Measurements from ENCODE around the gene FLNB.

FLNB gene

DNA sequence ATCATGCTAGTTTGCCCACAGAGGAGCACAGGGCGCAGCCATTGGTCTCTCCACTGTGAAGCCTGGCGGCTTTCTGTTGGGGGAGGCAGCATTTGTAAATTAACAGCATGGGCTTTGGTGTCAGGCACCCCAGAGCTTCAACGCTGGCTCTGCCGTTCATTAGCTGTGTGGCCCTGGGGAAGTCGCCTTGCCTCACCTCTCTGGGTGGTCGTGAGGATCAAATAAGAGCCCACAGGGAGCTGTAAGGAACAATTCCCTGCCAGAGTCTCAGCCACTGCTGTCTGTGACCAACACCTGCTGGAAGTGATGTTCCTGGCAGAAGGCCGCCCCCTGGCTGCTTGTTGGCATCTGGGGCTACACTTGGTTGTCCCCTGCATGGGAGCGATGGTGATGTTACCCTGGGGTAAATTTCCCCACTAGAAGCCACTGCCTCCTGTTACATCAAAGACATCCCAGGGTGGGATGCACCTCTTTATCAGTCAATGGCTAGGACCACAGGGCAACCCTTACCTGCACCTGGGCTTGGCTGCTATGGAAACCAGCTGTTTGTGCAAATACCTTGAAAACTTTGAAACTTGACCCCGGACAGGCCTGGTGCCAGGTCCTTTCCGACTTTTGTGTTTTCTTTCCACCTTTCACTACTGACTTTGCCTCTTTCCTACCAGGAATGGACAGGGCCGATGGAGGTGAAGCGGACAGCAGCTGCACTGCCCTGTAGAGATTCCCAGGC, 165.6 kb downstream of the FLNB start:
- Histone ChIP-seq H3K4me1 (ENCODE audit: control insufficient read depth in 2 of 2, insufficient read depth in 1 of 2, low read depth in 1 of 2, low read length in 2 of 2) (peaks cover 10 to 13% of the 10 kb centered on the region in 2 donors), H3K4me2 (ENCODE audit: insufficient read depth, low read length, poor library complexity, severe bottlenecking) (no peak overlapping the region), H4K8ac (ENCODE audit: low read depth, low read length) (no peak overlapping the region), H4K91ac (ENCODE audit: low read depth, low read length, poor library complexity) (no peak overlapping the region), H3K4me3 (ENCODE audit: low read length in 2 of 2) (no peak overlapping the region), H3K9ac (ENCODE audit: low read depth, low read length, poor library complexity) (no peak overlapping the region), H3K79me1 (ENCODE audit: low read depth, low read length) (no peaks in the 10 kb centered on the region), H3K23ac (ENCODE audit: low read depth, low read length, poor library complexity) (no peak overlapping the region), H3K36me3 (replicated peaks in 1 of 2; ENCODE audit: control insufficient read depth in 2 of 2, insufficient read depth in 2 of 2, low read length in 2 of 2) (peaks cover 0 to 14% of the 10 kb centered on the region in 2 donors), H2BK15ac (ENCODE audit: low read length) (no peak overlapping the region), H2BK12ac (ENCODE audit: low read length) (no peak overlapping the region), H3K9me3 (replicated peaks in 1 of 2; ENCODE audit: control insufficient read depth in 2 of 2, insufficient read depth in 1 of 2, low read depth in 1 of 2, low read length in 2 of 2) (no peaks in the 10 kb centered on the region), H2BK120ac (ENCODE audit: low read depth, low read length) (no peak overlapping the region), H3K27ac (replicated peaks; ENCODE audit: low read length) (no peak overlapping the region), H2AFZ (ENCODE audit: low read length) (no peak overlapping the region), H2AK5ac (ENCODE audit: low read depth, low read length) (no peak overlapping the region), H3K18ac (ENCODE audit: low read length) (peak overlapping the region; percentile 32), H3K4ac (ENCODE audit: low read length) (no peak overlapping the region), H3K14ac (ENCODE audit: low read length) (no peak overlapping the region), H3K27me3 (ENCODE audit: control insufficient read depth in 3 of 3, insufficient read depth in 3 of 3, low read depth in 1 of 3, low read length in 3 of 3) (peaks cover 0 to 8% (median 3%) of the 10 kb centered on the region in 3 experiments), H2BK5ac (ENCODE audit: low read length) (no peak overlapping the region)
- WGBS, 2 donors (ENCODE audit: extremely low coverage in 2 of 2, insufficient read length in 2 of 2, insufficient replicate concordance in 1 of 2): no CpG with 5 or more reads among the region's 12 CpGs
- DNase-seq (ENCODE audit: low spot score): no peak

DNA sequence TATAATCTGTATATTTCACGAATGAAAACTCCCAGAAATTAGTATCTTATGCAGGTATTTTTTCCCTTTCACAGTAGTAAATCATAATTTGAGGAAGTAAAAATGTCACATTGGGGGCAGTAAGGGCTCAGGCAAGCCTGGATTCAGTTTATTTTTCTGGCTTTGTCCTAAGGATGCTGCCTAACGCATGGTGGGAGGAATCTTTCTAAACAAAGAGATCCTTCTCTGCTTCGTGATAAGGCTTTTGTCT, 166.9 kb downstream of the FLNB start:
- H3K4me3 ChIP-seq (ENCODE audit: low read length in 2 of 2): no peak overlapping the region
- H3K4me1 ChIP-seq (ENCODE audit: control insufficient read depth in 2 of 2, insufficient read depth in 1 of 2, low read depth in 1 of 2, low read length in 2 of 2): peaks cover 10 to 13% of the 10 kb centered on the region in 2 donors
- H2BK12ac ChIP-seq (ENCODE audit: low read length): no peak overlapping the region
- no peak overlapping the region for H3K4me2 ChIP-seq (ENCODE audit: insufficient read depth, low read length, poor library complexity, severe bottlenecking)
- H3K27ac ChIP-seq (replicated peaks; ENCODE audit: low read length): no peak overlapping the region
- H3K79me1 ChIP-seq (ENCODE audit: low read depth, low read length): no peaks in the 10 kb centered on the region
- H3K23ac ChIP-seq (ENCODE audit: low read depth, low read length, poor library complexity): no peak overlapping the region
- H3K4ac ChIP-seq (ENCODE audit: low read length): no peak overlapping the region
- no peak overlapping the region for H2BK120ac ChIP-seq (ENCODE audit: low read depth, low read length)
- WGBS, 2 donors (ENCODE audit: extremely low coverage in 2 of 2, insufficient read length in 2 of 2, insufficient replicate concordance in 1 of 2): no CpG with 5 or more reads among the region's 3 CpGs
- DNase-seq (ENCODE audit: low spot score): no peak
- no peak overlapping the region for H2BK5ac ChIP-seq (ENCODE audit: low read length)
- peaks cover 0 to 14% (median 3%) of the 10 kb centered on the region in 3 experiments for H3K27me3 ChIP-seq (ENCODE audit: control insufficient read depth in 3 of 3, insufficient read depth in 3 of 3, low read depth in 1 of 3, low read length in 3 of 3)
- no peak overlapping the region for H3K14ac ChIP-seq (ENCODE audit: low read length)
- no peak overlapping the region for H4K91ac ChIP-seq (ENCODE audit: low read depth, low read length, poor library complexity)
- peaks cover 0 to 6% of the 10 kb centered on the region in 2 donors for H3K36me3 ChIP-seq (replicated peaks in 1 of 2; ENCODE audit: control insufficient read depth in 2 of 2, insufficient read depth in 2 of 2, low read length in 2 of 2)
- H3K9ac ChIP-seq (ENCODE audit: low read depth, low read length, poor library complexity): no peak overlapping the region
- H2AK5ac ChIP-seq (ENCODE audit: low read depth, low read length): no peak overlapping the region
- H4K8ac ChIP-seq (ENCODE audit: low read depth, low read length): no peak overlapping the region
- H2BK15ac ChIP-seq (ENCODE audit: low read length): no peak overlapping the region
- H2AFZ ChIP-seq (ENCODE audit: low read length): peak overlapping the region; percentile 77
- no peaks in the 10 kb centered on the region for H3K9me3 ChIP-seq (replicated peaks in 1 of 2; ENCODE audit: control insufficient read depth in 2 of 2, insufficient read depth in 1 of 2, low read depth in 1 of 2, low read length in 2 of 2)
- no peak overlapping the region for H3K18ac ChIP-seq (ENCODE audit: low read length)

DNA sequence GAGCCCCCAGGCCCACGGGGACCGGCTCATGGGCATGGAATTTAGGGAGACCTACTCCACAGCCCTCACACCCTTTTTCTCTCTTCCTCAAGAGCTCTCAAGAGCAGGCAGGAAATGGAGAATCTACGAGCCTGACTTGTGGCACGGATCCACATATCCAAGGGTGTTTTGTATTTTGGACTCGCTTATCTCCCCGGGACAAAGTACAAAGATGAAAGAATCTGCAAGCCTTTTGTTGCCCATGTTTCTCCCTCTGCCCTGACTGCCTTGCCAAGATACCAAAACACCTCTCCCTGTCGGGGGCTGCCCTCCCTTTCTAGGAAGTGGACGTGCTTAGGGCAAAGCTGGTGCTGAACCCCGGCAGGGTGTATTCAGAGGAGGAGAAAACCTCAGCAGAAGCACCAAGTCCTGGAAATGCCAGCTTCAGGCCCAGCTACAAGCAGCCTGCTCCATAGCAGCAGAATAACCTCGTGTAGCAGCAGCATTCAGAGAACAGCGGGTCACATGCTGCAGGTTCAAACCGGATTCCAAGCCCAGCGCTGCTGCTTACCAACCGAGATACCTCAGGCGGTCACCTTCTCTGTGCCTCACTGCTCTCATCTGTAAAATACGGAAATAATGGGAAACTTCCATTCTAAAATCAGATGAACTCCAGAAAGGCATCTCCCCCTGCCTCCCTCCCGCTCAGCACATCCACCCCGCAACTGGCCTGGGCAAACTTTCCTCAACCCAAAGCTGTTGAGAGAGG, 167.4 kb downstream of the FLNB start:
- H3K79me1 ChIP-seq (ENCODE audit: low read depth, low read length): no peaks in the 10 kb centered on the region
- H3K9ac ChIP-seq (ENCODE audit: low read depth, low read length, poor library complexity): no peak overlapping the region
- no peak overlapping the region for H3K4me2 ChIP-seq (ENCODE audit: insufficient read depth, low read length, poor library complexity, severe bottlenecking)
- no peak overlapping the region for H3K14ac ChIP-seq (ENCODE audit: low read length)
- WGBS, 2 donors (ENCODE audit: extremely low coverage in 2 of 2, insufficient read length in 2 of 2, insufficient replicate concordance in 1 of 2): no CpG with 5 or more reads among the region's 18 CpGs
- H3K27ac ChIP-seq (replicated peaks; ENCODE audit: low read length): peak overlapping the region; percentile 4
- no peak overlapping the region for H2BK15ac ChIP-seq (ENCODE audit: low read length)
- H3K36me3 ChIP-seq (replicated peaks in 1 of 2; ENCODE audit: control insufficient read depth in 2 of 2, insufficient read depth in 2 of 2, low read length in 2 of 2): peaks cover 0 to under 1% of the 10 kb centered on the region in 2 donors
- H3K4me3 ChIP-seq (ENCODE audit: low read length in 2 of 2): no peak overlapping the region
- H3K4me1 ChIP-seq (ENCODE audit: control insufficient read depth in 2 of 2, insufficient read depth in 1 of 2, low read depth in 1 of 2, low read length in 2 of 2): peaks cover 10 to 13% of the 10 kb centered on the region in 2 donors
- no peak overlapping the region for H2BK5ac ChIP-seq (ENCODE audit: low read length)
- peak overlapping the region; percentile 77 for H2AFZ ChIP-seq (ENCODE audit: low read length)
- H3K18ac ChIP-seq (ENCODE audit: low read length): peak overlapping the region; percentile 22
- H2BK120ac ChIP-seq (ENCODE audit: low read depth, low read length): no peak overlapping the region
- H3K9me3 ChIP-seq (replicated peaks in 1 of 2; ENCODE audit: control insufficient read depth in 2 of 2, insufficient read depth in 1 of 2, low read depth in 1 of 2, low read length in 2 of 2): no peaks in the 10 kb centered on the region
- peaks cover 0 to 18% (median 3%) of the 10 kb centered on the region in 3 experiments for H3K27me3 ChIP-seq (ENCODE audit: control insufficient read depth in 3 of 3, insufficient read depth in 3 of 3, low read depth in 1 of 3, low read length in 3 of 3)
- no peak overlapping the region for H2AK5ac ChIP-seq (ENCODE audit: low read depth, low read length)
- H2BK12ac ChIP-seq (ENCODE audit: low read length): no peak overlapping the region
- H3K4ac ChIP-seq (ENCODE audit: low read length): no peak overlapping the region
- H4K8ac ChIP-seq (ENCODE audit: low read depth, low read length): no peak overlapping the region
- H4K91ac ChIP-seq (ENCODE audit: low read depth, low read length, poor library complexity): no peak overlapping the region
- H3K23ac ChIP-seq (ENCODE audit: low read depth, low read length, poor library complexity): no peak overlapping the region
- DNase-seq (ENCODE audit: low spot score): no peak

DNA sequence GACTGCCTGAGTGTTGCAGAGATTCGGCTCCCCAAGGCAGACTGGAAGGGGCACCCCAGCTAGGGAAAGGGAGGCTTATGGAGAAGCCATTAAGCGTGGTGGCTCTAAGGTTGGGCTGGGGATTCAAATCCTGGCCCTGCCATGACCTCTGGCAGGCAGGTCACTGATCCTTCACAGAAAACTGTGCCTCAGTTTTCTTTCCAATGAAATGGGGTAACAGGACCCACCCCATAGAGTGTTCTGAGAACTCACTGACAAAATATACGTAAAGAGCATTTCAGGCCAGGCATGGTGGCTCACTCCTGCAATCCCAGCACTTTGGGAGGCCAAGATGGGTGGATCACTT, 167.9 kb downstream of the FLNB start:
- no peak overlapping the region for H4K8ac ChIP-seq (ENCODE audit: low read depth, low read length)
- no peak overlapping the region for H3K27ac ChIP-seq (replicated peaks; ENCODE audit: low read length)
- H3K9ac ChIP-seq (ENCODE audit: low read depth, low read length, poor library complexity): no peak overlapping the region

More for the DNA sequence above, 167.9 kb downstream of the FLNB start:
- no peak overlapping the region for H3K4me2 ChIP-seq (ENCODE audit: insufficient read depth, low read length, poor library complexity, severe bottlenecking)
- no peak overlapping the region for H2AK5ac ChIP-seq (ENCODE audit: low read depth, low read length)
- no peak for DNase-seq (ENCODE audit: low spot score)
- peaks cover 10 to 13% of the 10 kb centered on the region in 2 donors for H3K4me1 ChIP-seq (ENCODE audit: control insufficient read depth in 2 of 2, insufficient read depth in 1 of 2, low read depth in 1 of 2, low read length in 2 of 2)
- no peak overlapping the region for H3K18ac ChIP-seq (ENCODE audit: low read length)
- H4K91ac ChIP-seq (ENCODE audit: low read depth, low read length, poor library complexity): no peak overlapping the region
- H3K27me3 ChIP-seq (ENCODE audit: control insufficient read depth in 3 of 3, insufficient read depth in 3 of 3, low read depth in 1 of 3, low read length in 3 of 3): peaks cover 0 to 23% (median 3%) of the 10 kb centered on the region in 3 experiments
- H3K9me3 ChIP-seq (replicated peaks in 1 of 2; ENCODE audit: control insufficient read depth in 2 of 2, insufficient read depth in 1 of 2, low read depth in 1 of 2, low read length in 2 of 2): no peaks in the 10 kb centered on the region
- no peak overlapping the region for H3K4me3 ChIP-seq (ENCODE audit: low read length in 2 of 2)
- no peak overlapping the region for H2BK5ac ChIP-seq (ENCODE audit: low read length)
- no peak overlapping the region for H3K14ac ChIP-seq (ENCODE audit: low read length)
- no CpG with 5 or more reads among the region's 3 CpGs for WGBS, 2 donors (ENCODE audit: extremely low coverage in 2 of 2, insufficient read length in 2 of 2, insufficient replicate concordance in 1 of 2)
- H2AFZ ChIP-seq (ENCODE audit: low read length): peak overlapping the region; percentile 77
- H3K23ac ChIP-seq (ENCODE audit: low read depth, low read length, poor library complexity): no peak overlapping the region
- no peak overlapping the region for H2BK15ac ChIP-seq (ENCODE audit: low read length)
- no peaks in the 10 kb centered on the region for H3K36me3 ChIP-seq (replicated peaks in 1 of 2; ENCODE audit: control insufficient read depth in 2 of 2, insufficient read depth in 2 of 2, low read length in 2 of 2)
- H2BK12ac ChIP-seq (ENCODE audit: low read length): no peak overlapping the region
- no peak overlapping the region for H2BK120ac ChIP-seq (ENCODE audit: low read depth, low read length)
- H3K4ac ChIP-seq (ENCODE audit: low read length): no peak overlapping the region
- H3K79me1 ChIP-seq (ENCODE audit: low read depth, low read length): no peaks in the 10 kb centered on the region

Measured in neuronal stem cell (in vitro differentiated cells).